Measurements from ENCODE around the gene APOL5.

The APOL5 gene

GRCh38 chr22:35739931-35740380, 22.3 kb downstream of the APOL5 start:
- no peak overlapping the region for H3K27ac ChIP-seq (ENCODE audit: low read length)
- no peaks in the 10 kb centered on the region for H3K9me3 ChIP-seq (ENCODE audit: control insufficient read depth, insufficient read depth, low read length)
- DNase-seq (ENCODE audit: low read depth, low spot score), result no peak
- WGBS (ENCODE audit: insufficient coverage, insufficient read length), result no CpG with 5 or more reads among the region's 3 CpGs
- H3K27me3 ChIP-seq (ENCODE audit: control insufficient read depth, insufficient read depth, low read length), result no peaks in the 10 kb centered on the region
- H3K36me3 ChIP-seq (ENCODE audit: control insufficient read depth, insufficient read depth, low read length), result no peaks in the 10 kb centered on the region
- H3K4me1 ChIP-seq (ENCODE audit: control insufficient read depth, insufficient read depth, low read length), result no peaks in the 10 kb centered on the region
- no peak overlapping the region for H3K4me3 ChIP-seq (ENCODE audit: low read length)

GRCh38 chr22:35740616-35741015, 22.9 kb downstream of the APOL5 start:
- whole genome bisulfite sequencing (ENCODE audit: insufficient coverage, insufficient read length), result no CpG with 5 or more reads among the region's 1 CpG
- Histone ChIP-seq H3K9me3 (ENCODE audit: control insufficient read depth, insufficient read depth, low read length) (no peaks in the 10 kb centered on the region), H3K36me3 (ENCODE audit: control insufficient read depth, insufficient read depth, low read length) (no peaks in the 10 kb centered on the region; the same call in 1 of the 2 replicates), H3K27me3 (ENCODE audit: control insufficient read depth, insufficient read depth, low read length) (no peaks in the 10 kb centered on the region), H3K4me3 (ENCODE audit: low read length) (no peak overlapping the region), H3K27ac (ENCODE audit: low read length) (no peak overlapping the region), H3K4me1 (ENCODE audit: control insufficient read depth, insufficient read depth, low read length) (no peaks in the 10 kb centered on the region)
- no peak for DNase-seq (ENCODE audit: low read depth, low spot score)

GRCh38 chr22:35742342-35743100, 24.8 kb downstream of the APOL5 start:
- WGBS (ENCODE audit: insufficient coverage, insufficient read length), result no CpG with 5 or more reads among the region's 9 CpGs
- no peak overlapping the region for H3K27ac ChIP-seq (ENCODE audit: low read length)
- H3K4me3 ChIP-seq (ENCODE audit: low read length), result no peak overlapping the region
- H3K4me1 ChIP-seq (ENCODE audit: control insufficient read depth, insufficient read depth, low read length), result no peaks in the 10 kb centered on the region
- no peaks in the 10 kb centered on the region; the same call in 1 of the 2 replicates for H3K36me3 ChIP-seq (ENCODE audit: control insufficient read depth, insufficient read depth, low read length)
- no peaks in the 10 kb centered on the region for H3K27me3 ChIP-seq (ENCODE audit: control insufficient read depth, insufficient read depth, low read length)
- no peaks in the 10 kb centered on the region for H3K9me3 ChIP-seq (ENCODE audit: control insufficient read depth, insufficient read depth, low read length)
- DNase-seq (ENCODE audit: low read depth, low spot score), result no peak

- H3K27me3 ChIP-seq (ENCODE audit: control insufficient read depth, insufficient read depth, low read length), result no peaks in the 10 kb centered on the region
- WGBS (ENCODE audit: insufficient coverage, insufficient read length), result no CpG with 5 or more reads among the region's 6 CpGs
Observed at GRCh38 chr22:35743326-35743860, 25.7 kb downstream of the APOL5 start.

GRCh38 chr22:35746248-35746647, 28.6 kb downstream of the APOL5 start:
- Histone ChIP-seq H3K4me1 (ENCODE audit: control insufficient read depth, insufficient read depth, low read length) (no peaks in the 10 kb centered on the region; the same call in 1 of the 2 replicates), H3K9me3 (ENCODE audit: control insufficient read depth, insufficient read depth, low read length) (no peaks in the 10 kb centered on the region), H3K4me3 (ENCODE audit: low read length) (no peak overlapping the region), H3K36me3 (ENCODE audit: control insufficient read depth, insufficient read depth, low read length) (no peaks in the 10 kb centered on the region; the same call in 1 of the 2 replicates), H3K27me3 (ENCODE audit: control insufficient read depth, insufficient read depth, low read length) (no peaks in the 10 kb centered on the region), H3K27ac (ENCODE audit: low read length) (no peak overlapping the region)
- no peak for DNase-seq (ENCODE audit: low read depth, low spot score)
- no CpG with 5 or more reads among the region's 9 CpGs for WGBS (ENCODE audit: insufficient coverage, insufficient read length)

More at GRCh38 chr22:35743326-35743860, 25.7 kb downstream of the APOL5 start:
- DNase-seq (ENCODE audit: low read depth, low spot score), result no peak
- no peaks in the 10 kb centered on the region for H3K9me3 ChIP-seq (ENCODE audit: control insufficient read depth, insufficient read depth, low read length)
- H3K27ac ChIP-seq (ENCODE audit: low read length), result no peak overlapping the region
- no peaks in the 10 kb centered on the region; the same call in 1 of the 2 replicates for H3K36me3 ChIP-seq (ENCODE audit: control insufficient read depth, insufficient read depth, low read length)
- H3K4me3 ChIP-seq (ENCODE audit: low read length), result no peak overlapping the region
- no peaks in the 10 kb centered on the region for H3K4me1 ChIP-seq (ENCODE audit: control insufficient read depth, insufficient read depth, low read length)

- Histone ChIP-seq H3K27me3 (ENCODE audit: control insufficient read depth, insufficient read depth, low read length) (no peaks in the 10 kb centered on the region), H3K36me3 (ENCODE audit: control insufficient read depth, insufficient read depth, low read length) (no peaks in the 10 kb centered on the region; the same call in 1 of the 2 replicates), H3K4me1 (ENCODE audit: control insufficient read depth, insufficient read depth, low read length) (no peaks in the 10 kb centered on the region; the same call in 1 of the 2 replicates), H3K4me3 (ENCODE audit: low read length) (no peak overlapping the region), H3K9me3 (ENCODE audit: control insufficient read depth, insufficient read depth, low read length) (no peaks in the 10 kb centered on the region), H3K27ac (ENCODE audit: low read length) (no peak overlapping the region)
- no CpG with 5 or more reads among the region's 4 CpGs for WGBS (ENCODE audit: insufficient coverage, insufficient read length)
- DNase-seq (ENCODE audit: low read depth, low spot score), result no peak
Observed at GRCh38 chr22:35746946-35747703, 29.5 kb downstream of the APOL5 start.

GRCh38 chr22:35749808-35750207, 32.1 kb downstream of the APOL5 start:
- Histone ChIP-seq H3K4me1 (ENCODE audit: control insufficient read depth, insufficient read depth, low read length) (no peaks in the 10 kb centered on the region; the same call in 1 of the 2 replicates), H3K27me3 (ENCODE audit: control insufficient read depth, insufficient read depth, low read length) (no peaks in the 10 kb centered on the region), H3K9me3 (ENCODE audit: control insufficient read depth, insufficient read depth, low read length) (no peaks in the 10 kb centered on the region), H3K4me3 (ENCODE audit: low read length) (no peak overlapping the region), H3K27ac (ENCODE audit: low read length) (no peak overlapping the region), H3K36me3 (ENCODE audit: control insufficient read depth, insufficient read depth, low read length) (no peaks in the 10 kb centered on the region; the same call in 1 of the 2 replicates)
- no peak for DNase-seq (ENCODE audit: low read depth, low spot score)
- WGBS (ENCODE audit: insufficient coverage, insufficient read length), result no CpG with 5 or more reads among the region's 10 CpGs

- no peaks in the 10 kb centered on the region; the same call in 1 of the 2 replicates for H3K4me1 ChIP-seq (ENCODE audit: control insufficient read depth, insufficient read depth, low read length)
- DNase-seq (ENCODE audit: low read depth, low spot score), result no peak
- no peaks in the 10 kb centered on the region for H3K9me3 ChIP-seq (ENCODE audit: control insufficient read depth, insufficient read depth, low read length)
- no peaks in the 10 kb centered on the region for H3K36me3 ChIP-seq (ENCODE audit: control insufficient read depth, insufficient read depth, low read length)
- H3K4me3 ChIP-seq (ENCODE audit: low read length), result no peak overlapping the region
- no CpG with 5 or more reads among the region's 5 CpGs for WGBS (ENCODE audit: insufficient coverage, insufficient read length)
- H3K27me3 ChIP-seq (ENCODE audit: control insufficient read depth, insufficient read depth, low read length), result no peaks in the 10 kb centered on the region
- H3K27ac ChIP-seq (ENCODE audit: low read length), result no peak overlapping the region
Observed at GRCh38 chr22:35752006-35752862, 34.6 kb downstream of the APOL5 start.

GRCh38 chr22:35752863-35753189, 35.2 kb downstream of the APOL5 start:
- Histone ChIP-seq H3K4me1 (ENCODE audit: control insufficient read depth, insufficient read depth, low read length) (no peaks in the 10 kb centered on the region; the same call in 1 of the 2 replicates), H3K4me3 (ENCODE audit: low read length) (no peak overlapping the region), H3K27me3 (ENCODE audit: control insufficient read depth, insufficient read depth, low read length) (no peaks in the 10 kb centered on the region), H3K9me3 (ENCODE audit: control insufficient read depth, insufficient read depth, low read length) (no peaks in the 10 kb centered on the region), H3K36me3 (ENCODE audit: control insufficient read depth, insufficient read depth, low read length) (no peaks in the 10 kb centered on the region), H3K27ac (ENCODE audit: low read length) (no peak overlapping the region)
- no peak for DNase-seq (ENCODE audit: low read depth, low spot score)
- 100% methylated on average over 2 of the region's 3 CpGs for WGBS (ENCODE audit: insufficient coverage, insufficient read length)

GRCh38 chr22:35754761-35755160, 37.1 kb downstream of the APOL5 start:
- H3K9me3 ChIP-seq (ENCODE audit: control insufficient read depth, insufficient read depth, low read length), result no peaks in the 10 kb centered on the region
- H3K36me3 ChIP-seq (ENCODE audit: control insufficient read depth, insufficient read depth, low read length), result 0 out of 2 replicates have a peak, but pooled peaks cover 3% of the 10 kb centered on the region
- no peak overlapping the region for H3K4me3 ChIP-seq (ENCODE audit: low read length)
- no peaks in the 10 kb centered on the region; the same call in 1 of the 2 replicates for H3K4me1 ChIP-seq (ENCODE audit: control insufficient read depth, insufficient read depth, low read length)
- no CpG with 5 or more reads among the region's 2 CpGs for WGBS (ENCODE audit: insufficient coverage, insufficient read length)
- H3K27ac ChIP-seq (ENCODE audit: low read length), result no peak overlapping the region
- no peak for DNase-seq (ENCODE audit: low read depth, low spot score)
- no peaks in the 10 kb centered on the region for H3K27me3 ChIP-seq (ENCODE audit: control insufficient read depth, insufficient read depth, low read length)
